GM19463 (cell line): Measurements from ENCODE around the gene SAC3D1.

Experiments
- ATAC-seq: cut with Tn5 transposase; IDR thresholded peaks from one replicate; pipeline ENCODE4 v1.9.1; 2021; ENCODE audit warnings: mild to moderate bottlenecking, moderate library complexity; ENCODE audit not compliant: unreplicated experiment

Gene SAC3D1

DNA sequence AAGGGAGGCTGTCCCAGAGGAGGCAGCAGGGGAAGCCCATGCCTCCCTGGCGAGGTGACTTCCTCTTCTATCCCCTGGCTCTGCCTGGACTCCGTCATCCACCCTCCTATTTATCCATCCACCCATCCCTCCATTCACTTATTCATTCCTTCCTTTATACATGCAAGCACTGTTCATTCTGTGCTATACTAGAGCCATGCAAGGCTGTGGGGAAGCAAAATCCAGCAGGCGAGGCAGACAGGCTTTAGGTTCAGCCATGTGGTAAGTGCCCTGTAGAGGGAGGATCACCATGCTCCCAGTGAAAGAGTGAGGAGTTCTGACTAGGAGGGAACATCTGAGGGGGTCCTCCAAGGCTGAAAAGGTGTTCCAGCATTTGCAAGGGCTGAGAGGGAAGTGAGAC is 18.5 kb downstream of the SAC3D1 start:
- ATAC-seq: no peak

DNA sequence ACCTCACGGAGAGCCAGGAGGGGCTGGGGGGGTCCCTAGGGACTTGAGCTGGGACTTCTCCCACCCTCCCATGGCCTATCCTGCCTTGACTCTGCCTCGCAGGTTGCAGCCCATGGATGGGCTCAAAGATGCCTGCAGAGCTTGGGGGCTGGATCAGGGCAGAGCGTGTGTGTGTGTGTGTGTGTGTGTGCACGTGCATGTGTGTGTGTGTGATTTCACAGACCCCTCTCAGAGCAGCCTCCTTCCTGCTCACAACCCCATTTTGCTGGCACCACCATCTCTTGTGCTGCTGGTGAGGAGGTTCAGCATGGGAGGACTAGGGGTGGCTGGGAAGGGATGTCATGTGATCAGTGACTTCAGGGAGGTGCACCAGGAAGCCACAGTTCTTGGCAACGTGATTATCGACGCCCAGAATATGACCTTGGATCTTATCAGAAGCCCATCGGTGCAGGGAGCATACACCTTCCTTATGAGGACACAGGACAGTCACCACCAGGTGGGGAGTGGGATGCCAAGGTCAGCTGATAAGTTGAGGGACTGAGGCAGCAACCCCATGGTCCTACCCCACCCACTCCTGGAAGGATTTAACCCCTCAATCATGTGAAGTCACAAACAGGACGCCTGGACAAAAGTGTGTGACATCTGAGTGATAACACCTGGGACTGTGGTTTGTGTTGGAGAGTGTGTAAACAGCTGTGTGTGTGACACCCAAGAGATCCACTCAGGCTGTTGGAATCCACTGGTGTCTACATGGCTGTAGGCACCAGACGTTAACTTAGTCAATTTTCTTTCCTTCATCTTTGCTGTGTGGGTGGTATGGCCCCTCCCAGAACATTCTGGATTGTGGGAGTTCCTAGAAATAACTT is 19.2 kb downstream of the SAC3D1 start:
- ATAC-seq: no peak

DNA sequence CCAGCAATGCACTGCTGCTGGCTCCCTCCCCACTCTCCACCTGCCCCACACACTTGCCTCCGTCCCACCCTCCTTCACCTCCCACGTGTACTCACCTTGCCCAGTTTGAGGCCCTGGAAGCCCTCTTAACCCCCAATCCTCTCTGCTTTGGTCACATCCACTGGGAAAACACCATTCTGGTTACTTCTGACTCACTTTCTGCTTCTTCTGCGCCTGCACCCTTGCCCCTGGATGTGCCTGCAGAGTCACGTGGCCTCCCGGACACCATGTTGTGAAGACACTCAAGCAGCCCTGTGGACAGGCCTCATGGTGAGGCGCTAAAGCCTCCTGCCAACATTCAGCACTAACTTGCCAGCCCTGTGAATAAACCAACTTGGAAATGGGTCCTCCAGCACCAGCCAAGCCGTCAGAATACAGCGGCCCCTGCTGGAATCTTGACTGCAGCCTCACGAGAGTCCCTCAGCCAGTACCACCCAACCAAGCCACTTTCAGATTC is 20.0 kb downstream of the SAC3D1 start:
- no peak for ATAC-seq

DNA sequence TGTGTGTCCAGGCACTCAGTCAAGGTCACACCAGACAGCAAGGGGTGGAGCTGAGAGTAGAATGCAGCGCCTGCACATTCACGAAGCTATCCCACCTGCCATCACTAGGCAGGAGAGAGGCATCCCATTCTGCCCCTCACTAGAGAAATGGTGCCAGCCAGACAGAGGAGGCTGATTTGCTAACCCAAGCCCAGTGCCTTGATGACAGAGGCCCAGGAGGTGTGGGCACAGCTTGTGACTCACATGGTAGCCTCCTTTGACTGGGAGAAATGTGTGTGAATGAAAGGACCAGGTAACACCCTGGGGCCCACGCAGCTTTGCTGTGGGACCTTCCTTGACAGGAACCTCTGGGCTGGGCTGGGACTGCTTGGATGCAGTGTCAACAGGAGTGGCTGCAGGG is 22.5 kb downstream of the SAC3D1 start:
- no peak for ATAC-seq

DNA sequence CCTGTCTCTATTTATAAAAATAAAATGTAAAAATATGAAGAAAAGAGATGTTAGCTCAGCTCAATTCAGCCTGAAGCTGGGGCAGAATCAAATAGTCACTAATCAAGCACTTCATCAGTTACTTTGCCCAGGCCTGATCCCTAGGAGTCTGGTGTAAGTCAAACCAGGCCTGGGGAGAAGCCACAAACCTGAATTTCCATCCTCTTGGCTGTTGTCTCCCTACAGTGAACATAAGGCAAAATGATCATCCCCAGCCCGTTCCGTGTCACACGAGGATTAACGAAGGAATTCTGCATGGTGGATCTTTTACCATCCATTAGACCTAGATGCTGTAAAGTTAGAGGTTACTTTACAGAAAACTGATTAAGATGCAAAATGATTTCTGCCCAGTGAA is 23.8 kb downstream of the SAC3D1 start:
- ATAC-seq: no peak

DNA sequence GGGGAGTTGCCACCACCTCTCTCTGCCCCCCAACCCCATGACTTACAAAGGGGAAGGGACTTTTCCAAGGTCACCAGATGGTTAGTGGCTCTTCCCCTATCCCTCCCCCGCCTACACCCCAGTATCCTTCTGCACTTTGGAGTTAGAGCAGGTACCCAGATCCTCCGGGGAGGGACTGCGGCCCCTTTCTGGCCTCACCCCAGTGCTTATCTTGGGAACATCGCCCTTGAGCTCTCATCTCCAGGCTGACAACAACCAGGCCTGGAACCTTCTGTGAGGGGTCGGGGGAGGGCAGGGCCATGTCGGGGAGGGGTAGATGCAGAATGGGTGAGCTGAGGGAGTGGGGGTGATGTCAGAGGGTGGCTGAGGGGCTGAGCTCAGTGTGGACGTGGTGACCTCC is 24.8 kb downstream of the SAC3D1 start:
- ATAC-seq: no peak

DNA sequence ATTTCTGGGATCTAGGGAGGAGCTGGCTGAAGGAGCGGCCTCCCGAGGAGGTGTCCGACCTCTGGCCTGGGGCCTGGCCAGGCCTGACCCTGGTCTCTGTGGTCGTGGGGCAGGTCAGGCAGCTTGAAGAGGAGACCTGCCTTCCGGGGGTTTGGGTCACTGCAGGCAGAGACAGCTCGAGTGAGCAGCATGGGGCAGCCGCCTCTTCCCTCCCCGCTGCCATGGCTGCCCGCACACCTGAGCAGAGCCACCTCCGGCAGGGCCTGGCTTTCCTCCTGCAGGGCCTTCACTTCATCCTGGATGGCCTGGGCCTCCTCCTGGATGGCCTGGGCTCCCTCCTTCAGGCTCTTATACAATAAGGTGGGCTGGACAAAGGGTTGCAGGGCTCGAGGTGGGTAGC is 25.3 kb downstream of the SAC3D1 start:
- ATAC-seq: no peak

DNA sequence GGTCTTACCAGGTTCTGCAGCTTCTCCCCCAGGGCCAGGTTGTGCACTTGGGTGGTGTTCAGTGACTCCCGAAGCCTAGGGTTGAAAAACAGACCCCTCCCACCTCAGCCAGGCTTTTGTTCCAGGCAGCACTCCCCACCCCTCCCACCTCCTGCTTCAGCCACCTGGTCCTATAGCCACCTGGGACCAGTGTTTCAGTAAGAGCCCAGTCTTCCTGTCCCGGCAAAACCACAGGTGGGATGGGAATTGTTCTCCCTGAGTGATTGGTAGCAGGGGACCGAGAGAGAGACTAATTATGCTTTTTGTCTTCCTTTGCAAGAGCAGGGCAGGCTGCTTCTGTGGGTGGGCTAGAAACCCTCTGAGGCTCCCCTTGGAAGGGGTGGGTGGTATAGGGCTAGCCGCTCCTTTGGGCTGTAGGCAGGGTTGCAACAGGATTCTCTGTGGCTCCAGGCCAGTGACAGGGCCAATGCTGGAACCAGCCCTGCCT is 25.8 kb downstream of the SAC3D1 start:
- no peak for ATAC-seq

DNA sequence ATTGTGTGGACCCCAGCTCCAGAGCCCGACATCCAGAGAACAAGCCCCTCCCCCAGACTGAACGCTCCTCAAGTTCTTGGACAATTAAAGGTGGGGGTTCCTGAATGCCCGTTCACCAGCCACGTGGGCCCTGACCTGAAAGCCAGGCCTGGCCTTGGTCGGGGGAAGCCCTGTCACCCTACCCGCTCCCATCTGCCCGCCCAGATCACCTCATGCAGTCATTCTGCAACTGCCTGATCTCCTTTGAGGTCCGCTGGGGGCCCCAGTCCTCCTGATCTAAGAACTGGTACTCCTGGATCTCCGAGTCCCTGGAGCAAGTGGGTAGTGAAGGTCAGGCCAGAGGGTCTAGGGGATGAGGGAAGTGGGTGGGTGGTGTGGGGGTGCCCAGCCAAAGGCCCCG is 26.4 kb downstream of the SAC3D1 start:
- no peak for ATAC-seq

DNA sequence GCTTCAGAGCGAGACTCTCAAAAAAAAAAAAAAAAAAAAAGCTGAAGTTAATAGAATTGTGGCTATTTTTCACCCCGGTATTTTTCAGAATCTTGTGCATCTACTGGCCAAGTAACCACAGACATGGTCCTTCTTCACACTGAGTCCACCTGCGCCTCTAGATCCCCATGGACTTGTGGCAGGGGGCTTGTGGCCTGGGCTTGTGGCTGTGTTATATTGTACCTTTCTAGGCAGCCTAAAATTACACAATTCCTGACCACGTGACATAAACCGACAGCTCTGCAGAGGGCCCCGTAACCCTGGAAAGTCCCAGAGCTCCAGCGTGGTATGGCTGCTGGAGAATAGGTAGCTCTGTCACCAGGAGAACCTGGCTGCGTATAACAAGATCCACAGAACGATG is 28.2 kb downstream of the SAC3D1 start:
- ATAC-seq: no peak

DNA sequence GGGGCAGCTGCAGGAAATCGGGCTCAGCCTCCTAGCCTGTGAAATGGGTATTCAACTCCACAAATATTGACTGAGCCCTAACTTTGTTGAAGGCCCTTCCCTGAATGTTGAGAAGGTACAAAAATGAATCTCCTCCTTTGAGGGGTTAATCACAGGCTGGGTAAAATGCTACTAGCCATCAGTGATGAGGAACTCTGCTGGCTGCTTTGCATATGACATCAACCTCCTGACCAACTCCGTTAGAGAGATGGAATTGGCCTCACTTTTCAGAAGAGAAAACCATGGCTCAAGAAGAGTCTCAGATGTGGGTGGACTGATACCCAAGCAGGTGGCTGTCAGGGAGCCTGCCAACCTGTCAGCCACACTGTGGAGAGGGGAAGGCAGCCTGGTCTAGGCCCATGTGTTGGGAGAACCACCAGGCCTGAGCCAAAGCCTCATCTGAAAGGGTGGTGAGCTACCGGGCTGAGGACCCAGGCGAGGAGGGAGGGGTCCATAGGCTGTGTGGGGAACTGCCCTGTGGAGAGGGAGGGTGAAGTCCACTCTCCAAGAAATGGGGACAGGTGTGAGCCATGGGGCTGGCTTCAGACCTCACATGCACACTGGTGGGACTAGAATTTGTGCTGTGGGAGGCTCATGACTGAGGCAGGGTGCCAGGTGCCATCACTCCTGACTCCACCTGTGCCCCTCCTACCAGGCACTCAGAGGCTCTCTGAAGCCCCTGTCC is 31.1 kb downstream of the SAC3D1 start:
- no peak for ATAC-seq

DNA sequence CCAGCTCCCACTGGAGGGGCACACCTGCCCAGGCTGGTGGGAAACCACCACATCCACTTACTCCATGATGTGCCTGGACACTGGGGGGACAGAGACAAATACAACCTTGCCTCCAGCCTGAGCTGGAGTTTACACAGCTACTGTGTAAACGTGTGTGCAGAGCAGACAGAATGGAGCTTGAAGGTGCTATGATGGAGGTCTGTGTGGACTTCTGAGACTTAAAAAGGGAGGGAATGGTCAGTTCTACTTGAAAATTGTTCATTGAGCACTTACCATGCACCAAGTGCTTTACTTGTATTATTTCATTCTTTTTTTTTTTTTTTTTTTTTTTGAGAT is 31.6 kb downstream of the SAC3D1 start:
- ATAC-seq: no peak

DNA sequence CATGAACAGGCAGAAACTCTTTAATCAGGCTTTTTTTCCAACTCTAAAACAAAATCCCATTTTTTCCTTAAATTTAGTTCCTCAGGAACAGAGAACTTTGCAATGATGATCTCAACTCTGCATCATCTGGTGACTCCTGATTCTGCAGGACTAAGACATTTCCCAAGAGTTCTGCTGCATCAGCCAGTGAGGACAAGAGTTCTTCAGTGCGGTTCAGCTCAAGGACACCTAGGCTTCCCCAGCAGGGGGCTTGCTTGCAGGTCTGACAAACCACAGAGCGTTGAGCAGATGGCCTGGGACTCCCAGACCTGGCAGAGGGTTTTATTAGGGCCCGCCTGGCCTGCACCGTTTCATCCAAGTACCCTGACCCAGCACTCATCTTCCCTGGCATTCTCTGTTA is 36.4 kb downstream of the SAC3D1 start:
- ATAC-seq: no peak

DNA sequence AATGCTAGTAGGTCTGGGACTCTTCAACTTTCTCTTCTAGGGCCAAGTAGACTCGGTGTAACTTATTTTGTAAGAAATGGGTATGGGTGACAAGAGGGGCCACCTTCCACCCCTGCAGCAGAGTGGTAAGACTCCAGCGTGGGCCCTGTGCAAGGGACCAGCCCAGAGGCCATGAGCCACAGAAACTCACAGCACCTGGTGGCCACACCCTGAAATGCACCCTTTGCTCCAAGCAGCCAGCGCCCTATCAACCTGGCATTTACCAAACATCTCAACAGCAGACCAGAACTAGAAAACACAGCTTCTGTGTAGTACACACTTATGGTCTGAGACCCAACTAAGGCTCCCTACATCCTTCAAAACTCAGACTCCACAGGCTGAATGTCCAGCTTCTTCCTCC is 37.1 kb downstream of the SAC3D1 start:
- peak; percentile 51 for ATAC-seq

DNA sequence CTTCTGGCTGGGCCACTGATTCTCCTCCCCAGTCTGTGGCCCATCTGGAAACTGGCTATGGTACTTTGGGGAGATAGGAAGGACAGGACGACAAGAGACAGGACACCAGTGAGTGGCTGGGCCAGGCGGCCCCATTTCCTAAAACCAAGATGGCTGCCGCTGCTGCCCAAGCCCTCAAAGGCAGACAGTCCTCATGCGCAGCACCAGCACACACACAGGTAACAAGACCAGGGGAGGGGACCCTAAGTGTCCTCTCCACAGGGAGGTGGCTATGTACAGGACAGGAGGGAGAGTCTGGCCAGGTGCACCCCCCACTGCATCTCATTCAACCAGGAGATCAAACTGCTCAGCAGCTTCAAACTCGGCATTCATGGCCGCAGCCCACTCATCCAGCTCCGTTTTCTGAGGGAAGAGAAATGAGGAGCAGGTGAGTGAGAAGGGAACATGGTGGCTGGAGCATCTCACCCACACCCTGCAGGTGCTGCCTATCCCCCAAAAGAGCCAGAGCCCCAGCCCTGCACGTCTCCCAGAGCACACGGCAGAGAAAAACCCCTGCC is 37.9 kb downstream of the SAC3D1 start:
- ATAC-seq: no peak

DNA sequence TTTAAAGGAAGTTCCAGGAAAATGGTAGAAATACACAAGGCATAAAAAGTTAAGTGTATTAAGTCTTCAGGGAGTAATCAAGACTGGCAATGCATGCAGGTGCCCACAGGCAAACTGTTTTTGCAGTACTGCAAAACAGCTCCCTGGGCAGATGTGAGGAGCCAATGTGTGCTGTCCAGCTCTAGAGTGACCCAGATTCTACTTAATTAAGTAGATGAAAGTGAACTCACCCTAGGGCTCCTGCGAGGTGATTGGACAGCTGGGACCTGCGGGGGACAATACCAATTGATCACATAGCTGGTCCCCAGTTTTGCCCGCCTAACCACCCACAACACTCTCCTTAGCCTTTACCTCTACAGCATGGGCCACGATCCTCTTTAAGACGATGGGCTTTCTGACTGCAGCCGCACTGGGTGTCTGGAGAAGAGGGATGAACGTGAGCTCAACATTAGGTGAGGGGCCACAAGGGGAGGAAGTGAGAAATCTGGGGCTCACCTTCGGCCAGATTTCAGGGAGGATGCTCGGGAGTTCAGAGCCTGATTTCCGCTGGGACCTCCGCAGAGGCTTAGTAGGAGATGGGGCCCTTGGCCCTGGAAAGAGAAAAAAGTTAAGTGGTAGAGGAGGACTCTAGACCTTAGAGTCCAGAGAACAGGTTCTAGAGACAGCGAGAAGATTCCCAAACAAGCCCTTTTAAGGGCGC is 42.3 kb downstream of the SAC3D1 start:
- peak; percentile 17 for ATAC-seq

DNA sequence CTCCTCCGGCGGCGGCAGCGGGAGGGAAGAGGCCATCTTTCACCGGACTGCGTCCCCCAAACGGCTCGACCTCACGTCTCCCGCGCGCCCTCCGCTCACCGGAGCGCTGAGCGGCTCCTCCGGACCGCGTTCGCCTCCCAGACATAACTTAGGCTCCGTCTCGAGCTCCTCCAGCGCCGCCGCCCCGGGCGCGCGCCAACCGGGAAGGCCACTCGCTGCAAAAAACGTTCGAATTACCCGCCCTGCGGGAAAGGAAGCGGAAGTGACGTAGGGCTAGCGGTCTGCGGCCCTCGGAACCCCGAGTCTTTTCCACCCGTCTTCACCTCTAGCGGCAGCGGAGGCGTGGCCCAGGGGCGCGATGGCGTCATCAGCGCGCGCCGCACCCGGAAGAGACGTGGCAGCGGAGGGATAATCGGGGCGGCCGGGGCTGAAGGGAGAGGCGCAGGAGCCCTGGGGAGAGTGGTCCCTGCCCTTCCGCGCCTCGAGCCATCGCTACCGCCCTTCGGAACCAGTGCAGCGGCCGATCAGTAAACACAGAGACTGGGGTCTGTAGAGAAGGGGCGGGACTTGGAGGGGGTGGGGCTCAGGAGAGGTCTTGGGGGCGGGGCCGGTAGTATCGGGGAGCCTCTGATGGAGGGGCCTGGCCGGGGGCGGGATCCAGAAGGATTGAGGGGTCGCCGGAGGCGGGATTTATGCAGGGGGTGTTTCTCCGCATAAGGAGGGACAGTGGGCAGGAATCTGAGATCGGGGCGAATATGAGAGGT is 43.0 kb downstream of the SAC3D1 start, which contains the start of the genes CDCA5 and ZFPL1:
TSS of gene CDCA5 (minus strand) at position 207 of the 764 bp plus-strand sequence. CDS start at position 145, 62 bp downstream.
TSS of gene ZFPL1 (plus strand) at position 389 of the 764 bp plus-strand sequence. CDS start 477 bp downstream, outside the sequence.
- ATAC-seq: peak; percentile 78

DNA sequence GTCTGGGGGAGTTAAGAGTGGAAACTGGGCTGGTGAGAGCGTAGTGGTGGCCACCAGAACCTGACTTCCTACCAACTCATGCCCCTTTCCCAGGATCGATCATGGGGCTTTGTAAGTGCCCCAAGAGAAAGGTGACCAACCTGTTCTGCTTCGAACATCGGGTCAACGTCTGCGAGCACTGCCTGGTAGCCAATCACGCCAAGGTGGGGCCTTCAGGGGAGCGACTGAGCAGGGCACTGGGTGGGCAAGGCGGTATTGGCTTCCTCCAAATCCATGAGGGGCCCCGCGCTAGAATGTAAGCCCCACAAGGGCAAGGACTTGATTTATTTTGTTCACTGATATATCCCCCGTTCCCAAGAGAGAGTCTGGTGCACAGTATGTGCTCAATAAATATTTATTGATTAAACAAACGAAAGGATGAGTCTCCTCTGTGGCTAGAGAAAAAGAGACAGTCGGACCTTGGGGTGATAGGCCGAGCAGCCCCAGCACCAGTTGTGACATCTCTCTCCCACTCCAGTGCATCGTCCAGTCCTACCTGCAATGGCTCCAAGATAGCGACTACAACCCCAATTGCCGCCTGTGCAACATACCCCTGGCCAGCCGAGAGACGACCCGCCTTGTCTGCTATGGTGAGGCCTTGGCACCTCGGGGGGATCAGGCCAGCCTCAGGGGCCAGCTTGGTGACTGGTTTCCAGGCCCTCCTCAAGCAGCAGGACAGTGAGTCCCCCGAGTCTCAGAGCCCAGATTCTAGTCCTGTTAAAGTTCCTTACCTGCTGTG is 43.8 kb downstream of the SAC3D1 start:
- ATAC-seq: no peak

DNA sequence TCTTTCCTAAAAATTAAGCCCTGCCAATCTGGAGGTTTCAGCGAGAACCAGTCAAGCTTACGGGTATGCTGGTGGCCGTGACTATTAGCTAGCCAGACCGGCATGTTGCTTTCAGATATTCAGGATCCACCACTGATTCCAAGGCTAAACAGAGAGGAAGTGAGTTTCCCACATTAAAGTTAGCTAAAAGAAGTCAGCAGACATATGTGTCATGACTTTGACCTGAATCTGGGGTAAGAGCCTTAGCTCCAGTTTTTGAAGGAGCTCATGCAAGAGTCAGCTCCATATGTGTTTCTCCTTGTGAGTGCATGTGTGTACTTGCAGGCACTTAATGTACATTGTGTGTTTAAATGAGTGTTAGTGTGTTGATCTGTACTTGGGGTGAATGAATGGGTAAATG is 44.4 kb downstream of the SAC3D1 start:
- ATAC-seq: no peak
